ENCODE results near the gene RNASEH2B.

Gene RNASEH2B

DNA sequence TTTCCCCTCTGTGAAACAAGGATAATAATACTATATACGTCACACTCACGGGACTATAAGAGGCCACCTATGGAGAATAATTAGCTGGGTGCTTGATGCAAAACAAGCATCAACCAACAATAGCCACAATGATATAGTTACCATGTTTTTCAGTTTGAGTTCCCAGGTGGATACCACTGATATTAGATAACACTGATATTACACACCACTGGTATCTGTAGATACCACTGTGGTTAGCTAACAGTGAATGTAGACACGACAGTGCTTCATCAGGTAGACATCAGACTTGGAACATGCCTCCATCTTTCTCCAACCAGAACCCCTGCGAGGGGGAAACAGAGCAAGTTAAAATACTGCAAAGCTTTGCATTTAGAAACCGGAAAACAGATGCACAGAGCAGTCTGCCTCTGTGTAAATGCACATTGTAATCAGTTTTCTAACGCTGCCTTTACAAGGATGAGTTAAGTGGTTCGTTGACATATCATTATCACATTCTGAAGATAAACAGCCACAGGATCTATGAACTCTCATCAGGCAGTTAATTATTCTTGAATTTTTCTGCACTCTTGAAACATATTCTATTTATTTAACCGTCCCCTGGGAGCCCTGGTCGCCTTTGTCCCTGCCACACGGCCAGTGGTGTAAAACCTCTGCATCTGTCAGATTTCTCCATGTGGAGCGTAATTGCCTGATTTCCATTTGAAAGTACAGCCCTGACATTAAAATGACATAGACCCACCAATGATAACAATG, 80.7 kb downstream of the RNASEH2B start:
- DNase-seq (ENCODE audit: insufficient read length, low spot score) = no peak
- FAIRE-seq = no peak
- TF ChIP-seq POLR2A (IDR thresholded peaks at IDR 0.05; ENCODE audit: low read depth, low read length) = no peak

DNA sequence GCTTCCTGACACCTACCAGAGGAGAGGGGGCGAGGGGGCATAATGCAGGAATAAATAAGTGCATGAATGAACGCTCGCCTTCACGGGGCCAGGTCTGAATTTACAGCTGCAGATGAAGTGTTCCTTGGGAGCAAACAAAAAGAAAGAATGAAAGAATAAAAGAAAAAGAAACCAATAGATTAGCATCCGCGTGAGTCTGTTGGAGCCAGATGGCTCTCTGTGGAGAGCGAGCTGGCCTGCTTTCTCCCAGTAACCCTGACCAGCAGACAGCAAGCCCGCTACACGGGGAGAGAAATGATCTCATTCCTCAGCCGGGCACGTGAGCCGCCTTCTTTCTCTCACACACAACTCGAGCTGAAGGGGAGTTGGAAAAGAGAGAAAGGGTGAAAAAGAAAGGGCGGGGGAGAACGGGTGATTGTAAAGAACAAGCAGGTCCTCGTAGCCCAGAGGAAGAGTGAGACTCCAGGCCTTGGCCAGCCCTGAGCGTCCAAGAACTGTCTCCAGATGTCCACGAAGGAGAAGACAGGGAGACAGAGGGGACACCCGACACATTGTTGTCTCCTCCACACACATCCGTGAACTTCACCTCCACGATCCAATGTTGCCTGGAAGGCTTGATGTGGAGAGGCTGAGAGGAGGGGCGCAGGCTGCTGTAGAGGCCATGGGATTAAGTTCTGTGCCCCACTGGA, 81.4 kb downstream of the RNASEH2B start:
- DNase-seq (ENCODE audit: insufficient read length, low spot score) = no peak
- FAIRE-seq = no peak
- no peak for TF ChIP-seq POLR2A (IDR thresholded peaks at IDR 0.05; ENCODE audit: low read depth, low read length)

DNA sequence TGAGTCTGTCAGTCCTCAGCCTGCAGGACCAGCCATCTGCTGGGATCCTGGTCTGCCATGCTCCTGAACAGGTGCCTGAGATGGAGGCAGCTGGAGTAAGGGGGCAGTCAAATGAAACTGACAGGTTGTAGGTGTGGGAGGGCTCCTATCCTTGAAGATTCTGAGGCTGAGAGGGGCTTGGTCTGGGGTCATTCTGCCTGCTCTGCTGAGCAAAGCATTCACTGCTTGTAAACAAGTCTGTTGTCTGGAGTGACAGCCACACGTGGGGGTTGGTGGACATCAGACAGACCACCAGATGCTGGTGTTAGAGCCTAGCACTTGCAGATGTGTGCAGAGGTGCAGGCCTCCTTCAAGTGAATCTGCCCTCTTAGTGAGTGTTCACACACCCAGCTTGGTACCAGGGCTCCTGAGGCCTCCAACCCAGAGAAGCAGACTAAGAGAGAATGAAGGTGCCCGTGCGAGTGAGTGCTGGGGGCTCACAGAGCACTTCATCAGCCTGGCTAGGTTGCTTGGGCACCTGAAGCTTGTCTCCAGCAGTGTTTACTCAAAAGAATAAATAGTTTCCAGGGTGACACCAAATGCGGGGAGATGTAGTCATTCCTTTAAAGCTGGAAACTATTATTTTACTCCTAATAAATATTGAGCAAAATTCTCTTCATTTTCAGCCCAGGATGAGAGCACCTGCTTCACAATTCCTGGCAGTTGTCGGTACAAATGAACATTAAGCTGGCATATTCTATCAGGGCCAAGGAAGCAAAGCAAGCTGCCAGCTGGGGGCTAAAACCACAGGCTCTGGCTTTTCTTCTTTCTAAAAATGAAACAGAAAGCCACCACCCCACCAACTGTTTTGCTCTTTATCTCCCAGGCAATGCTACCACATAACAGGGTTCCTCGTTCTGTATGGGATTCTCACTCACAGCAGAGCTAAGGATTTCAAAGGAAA, 82.3 kb downstream of the RNASEH2B start:
- no peak for TF ChIP-seq POLR2A (IDR thresholded peaks at IDR 0.05; ENCODE audit: low read depth, low read length)
- FAIRE-seq = no peak
- no peak for DNase-seq (ENCODE audit: insufficient read length, low spot score)

- DNase-seq (ENCODE audit: insufficient read length, low spot score) (no peak), FAIRE-seq (no peak)
- no peak for TF ChIP-seq POLR2A (IDR thresholded peaks at IDR 0.05; ENCODE audit: low read depth, low read length)
Observed at GRCh38 chr13:50993371-50993770, 83.8 kb downstream of the RNASEH2B start.

DNA sequence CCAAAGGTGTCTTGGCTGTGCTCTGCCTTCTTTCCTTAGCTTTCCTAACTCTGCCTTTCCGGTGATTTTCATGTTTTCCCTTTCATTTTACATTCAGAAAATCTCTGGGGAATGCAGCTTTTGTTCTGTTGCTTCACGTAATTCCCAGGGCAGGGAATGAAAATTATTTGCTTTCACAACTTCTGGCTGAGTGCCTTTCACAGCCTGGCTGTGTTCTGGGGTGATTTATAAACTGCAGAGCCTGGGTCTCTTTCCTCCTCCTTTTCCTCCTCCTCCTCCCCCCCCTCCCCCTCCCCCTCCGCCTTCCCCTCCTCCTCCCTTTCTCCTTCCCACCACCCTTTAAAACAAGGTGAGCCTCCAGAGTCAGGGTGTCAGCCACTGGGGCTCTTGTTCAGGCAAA, 84.3 kb downstream of the RNASEH2B start:
- no peak for DNase-seq (ENCODE audit: insufficient read length, low spot score)
- no peak for FAIRE-seq

DNA sequence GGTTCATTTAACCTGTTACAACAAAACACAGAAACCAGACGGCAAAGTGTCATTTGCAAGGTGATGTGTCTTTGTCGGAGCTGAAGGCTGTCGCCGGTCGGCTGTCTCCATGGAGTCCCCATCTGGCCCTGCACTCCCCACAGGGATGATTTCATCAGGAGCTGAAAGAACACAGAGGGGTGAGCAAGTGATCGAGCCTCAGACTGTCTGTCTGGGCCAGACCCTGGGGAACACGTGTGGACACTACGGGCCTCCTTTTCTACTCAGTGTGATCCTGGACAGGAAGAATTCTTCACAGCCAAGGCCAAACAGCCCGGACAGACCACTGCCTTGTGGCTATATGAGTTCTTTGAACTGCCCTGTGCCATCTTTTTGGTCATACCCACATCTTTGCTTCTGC, 85.1 kb downstream of the RNASEH2B start:
- FAIRE-seq (no peak), DNase-seq (ENCODE audit: insufficient read length, low spot score) (no peak)
- no peak for TF ChIP-seq POLR2A (IDR thresholded peaks at IDR 0.05; ENCODE audit: low read depth, low read length)

More for the DNA sequence above, 84.3 kb downstream of the RNASEH2B start:
- TF ChIP-seq POLR2A (IDR thresholded peaks at IDR 0.05; ENCODE audit: low read depth, low read length) = no peak

- FAIRE-seq (no peak), DNase-seq (ENCODE audit: insufficient read length, low spot score) (no peak)
- no peak for TF ChIP-seq POLR2A (IDR thresholded peaks at IDR 0.05; ENCODE audit: low read depth, low read length)
Observed at GRCh38 chr13:50995854-50996253, 86.3 kb downstream of the RNASEH2B start.

DNA sequence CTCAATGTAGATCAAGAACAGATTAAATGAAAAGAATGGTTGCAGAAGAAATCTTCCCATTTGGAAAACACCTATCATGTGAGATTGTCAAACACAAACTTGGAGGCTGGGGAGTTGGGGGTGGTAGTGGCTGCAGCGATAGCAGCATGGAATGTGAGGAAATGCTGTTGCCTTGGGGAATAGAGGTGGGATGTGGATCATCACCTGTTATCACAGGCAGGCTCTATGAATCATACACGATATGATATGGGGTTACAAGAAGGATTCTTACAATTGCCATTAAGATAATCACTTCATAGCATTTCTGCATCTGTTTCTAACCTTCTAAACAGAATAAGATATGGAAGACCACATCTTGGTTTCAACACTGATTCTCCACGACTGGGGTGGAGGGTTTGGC, 88.7 kb downstream of the RNASEH2B start:
- TF ChIP-seq POLR2A (IDR thresholded peaks at IDR 0.05; ENCODE audit: low read depth, low read length) = no peak
- no peak for FAIRE-seq
- DNase-seq (ENCODE audit: insufficient read length, low spot score) = no peak

- no peak for TF ChIP-seq POLR2A (IDR thresholded peaks at IDR 0.05; ENCODE audit: low read depth, low read length)
- DNase-seq (ENCODE audit: insufficient read length, low spot score) (no peak), FAIRE-seq (no peak)
Observed at GRCh38 chr13:50999641-51000040, 90.0 kb downstream of the RNASEH2B start.

DNA sequence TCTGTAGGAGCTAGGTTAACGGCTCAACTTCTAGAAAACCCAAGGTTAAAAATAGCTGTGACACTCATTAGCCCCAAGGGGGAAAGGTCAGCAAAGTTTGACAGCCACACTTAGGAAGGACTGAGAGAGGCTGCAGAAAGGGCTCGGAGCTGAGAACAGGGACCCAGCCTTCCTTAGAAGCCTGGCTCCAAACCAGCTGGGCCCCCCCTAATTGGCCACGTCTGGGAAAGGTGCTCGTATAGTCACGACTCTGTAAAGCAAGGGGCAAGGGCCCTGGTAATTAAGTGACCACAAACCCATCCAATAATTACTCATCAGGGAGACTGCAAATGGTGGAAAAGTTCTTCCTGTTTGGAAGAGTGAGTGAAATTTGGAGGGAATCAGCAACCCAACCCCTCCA, 90.5 kb downstream of the RNASEH2B start:
- TF ChIP-seq POLR2A (IDR thresholded peaks at IDR 0.05; ENCODE audit: low read depth, low read length) = no peak
- no peak for FAIRE-seq
- DNase-seq (ENCODE audit: insufficient read length, low spot score) = no peak

DNA sequence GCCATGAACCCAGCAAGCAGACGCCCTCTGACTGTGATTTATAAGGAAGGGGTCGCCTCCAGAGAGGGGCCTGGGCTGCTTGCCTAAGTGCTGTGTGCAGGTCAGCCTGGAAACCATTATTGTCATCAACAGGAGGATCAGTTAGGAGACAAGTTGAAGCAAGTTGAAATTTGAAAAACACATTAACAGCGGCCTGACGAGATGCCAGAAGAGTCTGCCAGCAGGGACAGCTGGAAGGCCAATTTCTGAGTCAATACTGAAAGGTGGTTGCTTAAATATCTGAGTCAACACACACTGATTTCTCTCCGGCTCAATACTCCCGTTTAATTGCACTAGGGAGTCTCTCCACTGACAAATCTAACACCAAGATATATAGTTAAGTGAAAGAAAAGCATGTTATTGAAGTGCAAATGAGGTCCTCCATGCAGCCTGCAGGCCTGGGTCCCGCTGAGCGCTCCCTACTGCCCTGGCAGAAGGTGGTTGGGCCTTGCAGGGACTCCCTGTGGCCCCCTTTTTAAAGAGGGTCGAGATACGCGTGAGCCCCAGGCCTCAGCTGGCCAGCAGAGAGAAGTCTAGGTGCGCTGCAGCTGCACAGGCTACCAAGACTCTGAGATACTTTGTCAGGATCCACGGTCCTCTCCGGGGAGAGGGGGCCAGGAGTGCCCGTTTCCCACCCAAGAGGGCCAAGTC, 91.1 kb downstream of the RNASEH2B start:
- DNase-seq (ENCODE audit: insufficient read length, low spot score) (no peak), FAIRE-seq (no peak)
- no peak for TF ChIP-seq POLR2A (IDR thresholded peaks at IDR 0.05; ENCODE audit: low read depth, low read length)

- FAIRE-seq = no peak
- no peak for TF ChIP-seq POLR2A (IDR thresholded peaks at IDR 0.05; ENCODE audit: low read depth, low read length)
- no peak for DNase-seq (ENCODE audit: insufficient read length, low spot score)
Observed at GRCh38 chr13:51001335-51001734, 91.7 kb downstream of the RNASEH2B start.

DNA sequence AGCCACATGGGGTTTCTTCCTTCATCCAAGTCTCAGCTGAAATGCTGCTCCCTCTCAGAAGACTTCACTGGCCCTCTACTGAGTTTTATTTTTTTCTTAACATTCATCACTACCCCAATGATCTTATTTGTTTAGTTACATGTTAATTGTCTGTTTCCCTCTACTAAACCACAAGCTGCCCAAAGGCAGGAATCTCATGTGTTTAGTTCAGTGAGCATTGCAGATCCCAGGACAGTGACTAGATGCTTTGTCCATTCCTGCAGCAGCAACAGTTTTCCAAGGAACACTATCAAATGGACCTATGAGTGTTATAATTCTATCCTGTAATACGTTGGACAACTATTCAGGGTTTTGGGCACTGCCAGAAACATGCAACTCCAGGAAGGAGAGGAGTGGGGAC, 93.1 kb downstream of the RNASEH2B start:
- DNase-seq (ENCODE audit: insufficient read length, low spot score) = no peak
- TF ChIP-seq POLR2A (IDR thresholded peaks at IDR 0.05; ENCODE audit: low read depth, low read length) = no peak
- FAIRE-seq = no peak

Data from H54 (cell line).